Activated naive CD4-positive, alpha-beta T cell treated with Interleukin-2 at 50 U/mL for 16 hours (primary cell): ENCODE data around the gene TMPRSS2.

Experiments used
- DNase-seq: peaks from one replicate; pipeline ENCODE4 v3.0.0-alpha.2; 2020

The TMPRSS2 gene

DNA sequence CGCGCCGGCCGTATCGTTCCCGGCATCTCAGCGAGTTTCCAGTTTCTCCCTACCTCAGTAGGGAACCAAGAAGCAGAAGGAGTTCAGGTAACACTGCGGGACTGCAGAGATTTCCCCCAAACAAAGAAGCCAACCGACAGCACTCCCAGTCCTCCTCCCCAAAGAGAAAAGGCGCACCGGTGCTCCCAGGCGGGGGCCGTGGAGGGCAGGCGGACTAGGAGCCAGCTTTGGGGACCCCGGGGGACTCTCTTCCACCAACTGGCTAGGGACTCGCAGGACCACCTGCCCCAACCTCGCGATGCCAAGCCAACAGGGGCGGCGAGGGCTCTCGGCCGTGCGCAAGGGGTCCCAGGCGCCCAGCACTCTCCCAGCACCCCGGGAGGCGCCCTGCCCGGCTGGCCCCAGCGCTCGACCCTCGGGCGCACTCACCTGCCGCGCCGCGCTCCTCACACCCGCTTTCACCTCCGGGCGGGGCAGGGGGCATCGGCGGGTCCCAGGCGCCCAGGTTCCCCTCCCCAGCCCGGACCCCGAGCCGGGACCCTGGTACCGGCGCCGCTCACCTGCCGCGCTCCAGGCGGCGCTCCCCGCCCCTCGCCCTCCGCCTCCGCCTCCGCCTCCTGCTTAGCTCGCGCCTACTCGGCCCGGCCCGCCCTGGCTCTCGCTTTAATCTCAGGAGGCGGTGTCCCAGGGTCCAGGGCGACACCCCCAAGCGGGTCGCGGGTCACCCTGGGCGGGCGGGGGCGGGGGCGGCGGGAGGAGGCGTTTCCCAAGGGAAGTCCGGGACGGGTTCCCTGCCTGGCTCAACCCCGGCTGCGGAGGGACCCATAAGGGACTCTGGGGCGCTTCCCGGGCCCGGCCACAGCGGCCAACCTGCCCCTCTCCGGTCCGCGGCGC, at the start of gene TMPRSS2:
TMPRSS2 (minus strand) TSS at position 638 of the 894 bp plus-strand sequence. CDS start 10,025 bp downstream, outside the sequence.
- no peak for DNase-seq

DNA sequence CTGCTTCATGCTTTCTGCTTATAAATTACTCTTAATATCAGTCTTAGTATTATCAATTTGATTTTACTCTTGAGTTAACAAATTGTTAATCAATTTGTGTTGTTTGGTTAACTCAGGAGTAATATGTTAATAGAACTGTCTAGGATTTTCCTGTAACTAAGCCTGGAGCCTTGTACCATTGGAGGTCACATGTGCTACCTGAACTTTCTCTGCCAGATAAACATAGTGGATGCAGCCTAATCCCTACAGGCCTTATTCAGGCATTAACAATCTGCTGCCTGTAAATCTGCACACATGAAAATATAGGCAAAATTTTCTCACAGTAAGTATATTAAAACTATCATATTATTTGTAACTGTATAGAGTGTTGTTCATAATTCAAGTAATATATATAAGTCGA, 47.1 kb upstream of the TMPRSS2 start:
- DNase-seq, result no peak

DNA sequence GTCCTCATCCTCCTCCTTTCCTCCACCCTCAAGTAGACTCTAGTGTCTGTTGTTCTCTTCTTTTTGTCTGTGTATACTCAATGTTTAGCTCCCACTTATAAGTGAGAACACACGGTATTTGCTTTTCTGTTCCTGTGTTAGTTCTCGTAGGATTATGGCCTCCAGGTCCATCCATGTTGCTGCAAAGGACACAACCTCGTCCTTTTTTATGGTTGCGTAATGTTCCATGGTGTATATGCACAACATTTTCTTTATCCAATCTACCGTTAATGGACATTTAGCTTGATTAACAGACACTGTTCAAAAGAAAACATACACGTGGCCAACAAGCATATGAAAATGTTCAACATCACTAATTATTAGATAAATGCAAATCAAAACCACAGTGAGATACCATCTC, 44.3 kb upstream of the TMPRSS2 start:
- no peak for DNase-seq

DNA sequence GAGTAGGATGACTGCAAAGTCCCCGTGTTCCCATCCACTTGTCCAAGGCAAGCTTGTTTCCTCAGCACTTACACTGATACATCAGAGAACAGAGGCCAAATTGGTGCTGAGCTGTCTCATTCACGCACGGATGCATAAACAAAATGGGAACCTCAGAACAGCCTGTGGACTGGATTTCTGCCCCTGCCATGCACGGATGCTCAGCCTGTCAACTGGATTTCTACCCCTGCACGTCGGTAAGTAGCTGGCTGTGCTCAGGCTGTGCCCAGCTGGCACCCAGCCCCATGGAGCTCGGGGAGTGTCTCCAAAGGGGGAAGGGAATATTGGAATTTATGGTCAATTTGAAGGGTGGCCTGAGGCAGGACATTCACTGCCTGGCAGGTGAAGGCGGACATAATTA, 40.8 kb upstream of the TMPRSS2 start:
- no peak for DNase-seq

DNA sequence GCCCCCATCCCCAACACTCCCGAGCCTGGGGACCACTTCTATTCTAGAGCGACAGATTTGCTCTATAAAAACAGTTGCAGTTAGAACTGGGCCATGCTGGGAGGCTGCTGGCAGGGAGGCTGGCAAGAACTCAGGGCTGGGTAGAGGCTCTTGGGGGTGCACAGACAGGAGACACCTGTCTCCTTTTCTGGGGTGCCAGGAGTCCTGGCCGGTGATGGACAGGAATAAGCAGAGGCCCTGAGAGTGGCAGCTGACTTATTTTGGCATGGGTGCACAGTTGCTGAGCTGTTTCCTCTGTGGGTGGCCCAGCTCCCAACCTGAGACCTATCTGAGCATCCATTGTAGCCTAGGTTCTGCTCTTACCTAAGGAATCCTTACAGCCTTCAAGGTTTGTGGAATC, 39.2 kb upstream of the TMPRSS2 start:
- no peak for DNase-seq

DNA sequence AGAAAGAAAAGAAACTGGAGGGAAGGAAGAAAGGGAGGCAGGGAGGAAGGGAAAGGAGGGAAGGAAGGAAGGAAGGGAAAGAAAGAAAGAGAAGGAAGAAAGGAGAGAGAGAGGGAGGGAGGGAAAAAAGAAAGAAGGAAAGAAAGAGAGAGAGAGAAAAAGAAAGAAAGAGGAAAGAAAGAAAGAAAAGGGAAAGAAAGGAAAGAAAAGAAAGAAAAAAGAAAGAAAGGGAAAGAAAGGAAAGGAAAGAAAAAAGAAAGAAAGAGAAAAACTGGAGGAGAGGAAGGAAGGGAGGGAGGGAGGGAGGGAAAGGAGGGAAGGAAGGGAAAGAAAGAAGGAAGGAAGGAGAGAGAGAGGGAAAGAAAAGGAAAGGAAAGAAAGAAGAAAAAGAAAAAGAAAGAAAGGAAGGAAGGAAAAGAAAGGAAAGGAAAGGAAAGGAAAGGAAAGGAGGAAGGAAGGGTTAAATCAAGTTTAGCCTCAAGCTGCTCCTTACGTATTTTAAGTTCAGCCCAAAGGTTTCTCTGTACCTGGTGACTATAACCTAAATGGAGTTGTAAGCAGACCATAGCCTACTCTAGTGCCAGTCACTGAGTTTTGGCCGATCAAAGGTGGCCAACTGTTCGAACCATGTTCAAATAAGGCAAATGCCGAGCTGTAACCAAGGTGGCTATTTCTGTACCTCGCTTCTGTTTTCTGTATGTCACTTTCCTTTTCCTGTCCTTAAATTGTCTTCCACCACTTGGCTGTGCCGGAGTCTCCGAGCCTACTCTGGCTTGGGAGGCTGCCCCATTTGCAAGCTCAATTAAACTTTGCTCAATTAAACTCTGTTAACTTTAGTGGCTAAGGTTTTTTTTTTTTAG, 37.8 kb upstream of the TMPRSS2 start:
- no peak for DNase-seq

DNA sequence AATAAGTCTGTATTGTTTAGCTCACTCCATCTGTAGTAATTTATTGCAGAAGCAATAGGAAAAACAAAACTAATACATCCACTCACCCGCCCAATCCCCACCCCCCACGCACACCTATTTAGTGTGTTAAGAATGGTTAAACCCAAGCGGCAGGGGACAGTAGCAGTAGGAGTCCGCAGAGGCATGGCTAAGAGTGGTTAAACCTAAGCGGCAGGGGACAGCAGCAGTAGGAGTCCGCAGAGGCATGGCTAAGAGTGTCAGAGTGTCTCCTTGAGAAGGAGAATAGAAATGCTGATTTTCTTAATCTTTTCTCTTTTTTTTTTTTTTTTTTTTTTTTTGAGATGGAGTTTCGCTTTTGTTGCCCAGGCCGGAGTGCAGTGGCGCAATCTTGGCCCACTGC, 34.8 kb upstream of the TMPRSS2 start:
- no peak for DNase-seq

DNA sequence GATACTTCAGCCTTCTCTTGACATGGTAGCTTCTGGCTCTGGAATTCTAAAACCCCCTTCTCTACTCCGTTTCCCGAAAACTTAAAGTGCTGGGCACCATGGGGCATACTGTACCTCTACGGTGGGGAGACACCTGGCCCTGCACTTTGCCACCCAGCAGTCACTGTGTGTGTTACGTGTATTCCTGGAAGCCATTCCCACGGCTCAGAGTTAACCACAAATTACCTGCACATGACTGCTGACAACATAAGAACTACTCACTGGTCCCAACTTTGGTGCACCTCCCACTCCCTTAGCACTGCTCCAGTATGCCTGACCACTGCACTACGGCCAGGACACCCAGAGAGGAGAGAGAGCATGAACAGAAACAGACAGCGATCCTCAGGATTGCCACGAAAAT, 29.4 kb upstream of the TMPRSS2 start:
- no peak for DNase-seq

DNA sequence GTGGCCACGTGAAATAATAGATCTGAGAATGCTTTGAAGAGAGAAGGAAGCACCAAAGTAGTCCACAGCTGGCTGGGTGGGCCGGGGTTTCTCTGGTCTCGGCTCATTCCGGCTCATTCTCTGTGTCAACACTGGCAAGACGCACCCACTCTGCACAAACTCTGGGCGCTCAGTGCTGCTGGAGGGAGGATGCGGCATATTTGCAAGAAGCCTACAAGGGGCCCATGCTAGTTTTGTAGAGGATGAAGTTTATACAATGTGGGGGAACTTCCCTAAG, 28.8 kb upstream of the TMPRSS2 start:
- DNase-seq, result no peak

DNA sequence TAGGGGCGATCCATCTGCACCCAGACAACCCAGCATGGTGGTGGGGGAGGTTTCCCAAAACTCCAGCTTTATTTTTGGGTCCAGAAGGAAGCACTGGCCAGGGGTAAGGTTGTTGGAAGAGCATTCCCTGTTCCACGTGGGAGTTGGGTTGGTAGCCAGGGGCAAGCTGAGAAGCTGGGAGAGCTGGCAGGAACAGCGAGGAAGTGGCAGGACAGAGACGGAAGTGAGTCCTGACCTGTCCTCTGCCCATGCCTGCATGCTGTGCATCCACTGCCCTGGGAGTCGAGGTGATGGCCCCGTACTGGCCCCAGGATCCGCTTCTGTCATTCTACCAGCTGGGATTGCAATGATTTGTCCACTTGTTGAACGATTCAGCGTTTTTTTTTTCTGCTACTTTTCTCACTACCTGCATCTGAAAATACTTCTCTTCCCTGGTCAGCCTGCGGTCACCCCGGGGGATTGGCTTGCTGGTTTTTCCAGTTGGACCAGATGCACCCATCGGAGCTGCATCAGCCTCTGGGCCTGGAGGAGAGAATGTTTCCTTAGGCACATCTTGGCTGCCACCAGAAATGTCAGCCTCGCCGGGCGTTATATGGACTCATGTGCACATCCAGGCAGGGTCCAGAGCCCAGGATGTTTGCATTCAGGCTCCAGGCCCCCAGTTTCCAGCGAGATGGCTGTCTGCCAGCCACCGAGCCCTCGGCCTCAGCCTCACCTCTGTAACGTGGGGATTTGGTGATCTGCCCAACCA, 28.3 kb upstream of the TMPRSS2 start:
- DNase-seq, result no peak

DNA sequence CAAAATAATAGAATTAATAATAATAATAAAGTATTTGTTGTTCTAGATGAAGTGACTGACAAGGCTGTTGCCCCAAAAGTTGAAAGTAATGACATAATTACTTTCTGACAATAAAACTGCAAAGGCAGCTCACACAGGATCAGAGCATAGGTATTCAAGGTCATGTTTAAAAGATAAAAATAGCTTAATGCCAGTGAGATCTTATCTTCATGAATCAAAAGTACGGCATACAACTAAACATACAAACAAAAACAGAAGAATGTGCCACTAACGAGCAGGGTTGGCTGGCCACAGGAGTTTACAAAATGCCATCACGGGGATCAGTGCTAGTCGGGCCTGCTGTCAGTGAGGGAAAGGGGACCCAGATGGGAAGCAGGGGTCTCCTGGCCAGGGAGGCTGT, 22.4 kb upstream of the TMPRSS2 start:
- DNase-seq, result no peak

DNA sequence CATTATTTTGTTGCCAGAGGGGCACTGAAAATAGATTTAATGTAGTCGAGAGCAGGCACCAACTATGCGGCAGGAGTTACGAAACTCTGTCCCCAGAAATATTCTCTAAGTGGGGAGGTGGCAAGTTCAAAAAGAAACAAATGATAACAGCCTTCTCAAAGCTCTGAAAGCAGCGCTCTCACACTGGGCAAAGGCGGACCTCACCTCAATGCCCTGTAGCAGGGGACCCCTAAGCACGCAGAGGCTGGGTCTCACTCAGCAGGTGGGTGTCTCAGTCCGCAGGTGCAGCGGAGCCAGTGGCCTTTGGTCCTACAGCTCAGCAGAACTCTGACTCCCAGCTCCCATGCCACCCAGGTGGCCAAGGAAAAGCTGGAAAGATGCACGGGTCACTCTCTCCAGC, 21.8 kb upstream of the TMPRSS2 start:
- DNase-seq, result no peak

DNA sequence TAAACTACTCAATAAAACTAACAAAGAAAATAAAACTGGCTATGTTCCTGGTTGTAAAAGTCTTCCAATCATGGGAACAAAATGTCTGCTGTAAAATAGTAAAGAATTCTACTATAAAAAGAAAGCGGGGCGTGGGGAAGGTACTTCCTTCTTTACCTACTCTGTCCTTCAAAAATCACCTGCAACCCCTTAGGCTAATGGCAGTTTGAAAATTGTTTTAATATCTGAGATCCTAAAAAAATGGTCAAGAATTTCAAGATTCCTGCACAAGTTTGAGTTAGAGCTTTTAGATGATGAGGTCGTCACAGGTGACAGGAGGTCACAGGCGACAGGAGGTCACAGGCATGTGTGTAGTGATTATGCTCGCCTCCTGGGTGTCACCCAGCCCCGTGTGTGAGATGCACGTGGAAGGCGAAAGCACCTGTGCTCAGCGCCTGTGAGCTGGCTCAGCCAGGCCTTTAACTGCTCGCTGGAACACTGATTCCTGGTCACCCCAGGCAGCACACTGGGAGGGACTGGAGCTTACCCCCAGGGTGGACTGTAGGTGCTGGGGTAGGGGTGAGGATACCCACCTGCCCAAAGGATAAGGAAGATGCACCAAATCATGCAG, 18.6 kb upstream of the TMPRSS2 start:
- DNase-seq, result no peak

DNA sequence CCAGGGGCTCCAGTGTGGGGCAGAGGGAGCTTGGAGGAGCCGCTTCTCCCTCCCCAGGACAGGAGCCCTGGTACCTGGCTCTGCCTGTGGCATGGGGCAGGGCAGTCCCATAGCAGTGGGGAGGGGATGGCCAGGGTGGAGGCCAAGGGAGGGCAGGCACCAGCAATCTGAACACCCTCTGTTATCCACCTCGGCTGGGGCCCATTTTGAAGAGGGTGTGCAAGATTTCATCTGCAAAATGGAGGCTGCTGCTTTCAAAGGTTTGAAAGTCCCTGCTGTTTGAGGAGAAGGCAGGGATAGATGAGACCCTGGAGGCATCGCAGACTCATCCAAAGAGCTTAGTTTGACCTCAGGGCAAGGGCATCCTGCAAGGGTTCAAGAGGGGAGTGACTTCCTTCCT, 15.2 kb upstream of the TMPRSS2 start:
- DNase-seq, result no peak

DNA sequence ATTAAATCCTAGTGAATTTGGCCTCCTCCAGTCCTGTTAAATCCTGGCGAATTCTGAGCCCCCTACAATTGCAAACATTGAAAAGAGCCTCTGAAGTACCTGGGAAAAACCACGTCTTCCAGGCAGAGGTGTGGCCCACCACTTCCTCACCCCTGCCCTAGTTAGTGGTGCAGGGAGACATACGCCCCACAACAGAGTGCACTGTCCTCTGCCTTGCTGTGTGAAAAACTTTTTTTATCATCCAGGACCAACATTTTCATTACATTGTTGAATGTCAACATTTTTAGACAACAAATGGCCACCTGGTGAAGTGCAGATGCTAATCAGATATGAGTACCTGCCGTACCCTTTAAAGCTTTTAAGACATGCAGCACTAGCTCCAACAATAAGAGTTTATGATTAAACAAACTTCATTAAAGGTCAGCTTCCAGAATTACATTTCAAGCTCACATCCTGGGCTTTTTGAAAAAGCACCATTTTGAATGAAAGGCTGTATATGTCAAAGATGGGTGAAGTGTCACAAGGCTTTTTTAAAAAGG, 13.6 kb upstream of the TMPRSS2 start:
- DNase-seq, result no peak

DNA sequence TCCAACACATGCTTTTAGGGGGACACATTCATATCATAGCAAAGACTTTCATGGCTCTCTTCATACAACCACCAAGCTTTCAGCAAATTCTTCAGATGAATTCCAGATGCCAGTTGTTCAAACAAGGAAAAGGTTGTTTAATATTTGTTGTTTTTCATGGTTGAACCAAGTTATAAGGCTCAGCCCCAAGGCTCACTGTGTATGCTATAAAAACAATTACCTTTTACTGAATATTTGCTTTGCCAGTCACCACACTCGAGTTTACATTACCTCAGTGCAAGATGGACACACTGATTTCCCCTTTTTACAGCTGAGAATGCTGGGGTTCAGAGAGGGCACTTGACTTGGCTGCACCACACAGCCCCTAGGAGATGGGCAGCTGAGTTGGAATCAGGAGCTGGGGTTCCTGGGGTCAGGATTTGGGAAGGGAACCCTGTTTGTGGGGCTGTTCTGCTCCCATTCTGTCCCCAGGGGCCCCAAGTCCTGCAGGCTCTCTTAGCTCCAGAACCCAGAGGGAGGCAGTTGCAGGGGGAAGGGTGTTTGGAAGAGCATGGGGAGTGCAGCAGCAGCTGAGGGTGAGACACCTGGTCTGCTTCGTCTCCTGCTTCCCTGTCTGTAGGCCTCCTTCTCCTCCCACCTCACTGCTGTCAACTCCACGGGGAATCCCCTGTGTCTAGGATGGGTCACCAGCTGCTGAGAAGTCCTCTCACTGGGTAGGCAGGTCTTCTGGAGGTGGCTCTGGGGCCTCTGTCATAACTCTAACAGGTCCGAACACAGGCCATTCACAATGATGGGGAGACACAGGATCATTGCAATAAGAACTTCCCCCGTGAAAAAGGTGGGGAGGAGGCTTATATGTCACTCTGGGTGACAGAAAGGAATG, 12.8 kb upstream of the TMPRSS2 start:
- DNase-seq, result no peak

DNA sequence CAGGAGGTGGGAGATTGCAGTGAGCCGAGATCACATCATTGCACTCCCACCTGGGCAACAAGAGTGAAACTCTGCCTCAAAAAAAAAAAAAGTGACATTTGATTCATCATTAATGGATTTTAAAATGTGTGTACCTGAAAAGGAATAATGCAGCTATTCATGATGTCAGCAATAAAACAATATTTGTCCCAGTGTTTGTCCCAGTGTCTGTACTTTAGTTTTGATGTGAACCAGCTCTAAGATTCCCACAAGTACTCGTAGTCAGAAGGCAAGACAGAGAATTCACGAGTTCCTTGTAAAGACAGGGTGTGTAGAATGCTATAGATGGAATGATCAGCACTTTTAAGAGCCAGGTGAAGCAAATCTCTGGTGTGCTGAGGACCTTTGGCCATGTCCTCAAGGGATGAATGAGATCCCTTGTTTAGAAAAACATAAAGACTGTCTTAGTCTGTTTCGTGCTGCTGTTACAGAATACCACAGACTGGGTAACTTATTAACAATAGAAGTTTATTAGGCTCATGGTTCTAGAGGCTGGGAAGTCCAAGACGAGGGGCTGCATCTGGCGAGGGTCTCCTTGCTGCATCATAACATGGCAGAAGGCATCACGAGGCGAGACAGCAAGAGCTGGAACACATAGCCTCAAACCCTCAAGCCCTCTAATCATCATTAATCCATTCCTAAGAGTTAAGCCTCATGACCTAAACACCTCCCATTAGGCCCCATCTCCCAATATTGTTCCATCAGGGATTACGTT, 12.0 kb upstream of the TMPRSS2 start:
- DNase-seq, result no peak

DNA sequence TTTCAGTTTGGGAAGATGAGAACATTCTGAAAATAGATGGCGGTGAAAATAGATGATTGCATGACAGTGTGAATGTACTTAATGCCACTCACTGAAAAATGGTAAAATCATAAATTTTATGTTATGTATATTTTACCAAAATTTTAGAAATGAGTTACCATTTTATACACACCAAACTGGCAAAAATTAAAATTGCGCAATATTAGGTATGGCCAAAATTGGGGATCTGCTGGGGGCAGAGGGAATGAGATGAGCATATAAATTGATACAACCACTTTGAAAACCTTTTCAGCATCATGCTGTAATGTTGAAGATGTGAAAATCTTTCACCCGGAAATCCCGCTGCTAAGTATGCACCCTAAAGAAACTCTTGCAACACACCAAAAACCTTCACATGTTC, 10.8 kb upstream of the TMPRSS2 start:
- no peak for DNase-seq

DNA sequence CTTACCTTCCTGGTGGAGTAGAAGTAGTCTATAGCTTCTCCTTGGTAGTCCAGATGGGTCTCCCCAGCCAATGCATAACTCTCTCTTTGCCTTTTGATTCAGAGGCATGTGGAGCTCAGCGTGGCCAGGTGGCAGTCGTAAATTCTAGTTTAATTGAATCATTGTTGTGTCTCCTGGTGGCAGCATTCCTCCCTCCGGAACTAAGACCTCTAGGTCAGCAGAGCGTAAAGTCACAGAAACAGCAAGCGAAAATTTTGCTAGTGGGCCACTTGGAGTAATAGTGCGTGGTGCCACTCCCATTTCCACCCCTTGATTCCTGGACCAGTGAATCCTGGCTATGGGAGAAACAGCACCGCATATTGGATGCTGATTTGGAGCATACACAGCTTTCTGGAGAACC, 3.9 kb upstream of the TMPRSS2 start:
- DNase-seq, result no peak

DNA sequence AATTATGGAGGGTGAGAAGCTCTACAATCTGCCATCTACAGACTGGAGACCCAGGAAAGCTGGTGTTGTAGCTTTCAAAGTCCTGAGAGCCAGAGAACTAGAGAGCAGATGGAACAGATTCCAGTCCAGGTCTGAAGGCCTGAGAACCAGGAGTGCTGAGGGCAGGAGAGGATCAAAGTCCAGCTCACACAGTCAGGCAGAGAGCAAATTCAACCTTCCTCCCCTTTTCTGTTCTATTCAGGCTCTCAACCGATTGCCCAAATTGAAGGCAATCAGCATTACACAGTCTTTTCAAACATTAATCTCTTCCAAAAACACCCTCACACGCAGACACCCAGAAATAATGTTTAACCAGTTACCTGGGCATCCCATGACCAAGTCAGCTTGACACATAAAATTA, 2.5 kb upstream of the TMPRSS2 start:
- DNase-seq, result no peak

DNA sequence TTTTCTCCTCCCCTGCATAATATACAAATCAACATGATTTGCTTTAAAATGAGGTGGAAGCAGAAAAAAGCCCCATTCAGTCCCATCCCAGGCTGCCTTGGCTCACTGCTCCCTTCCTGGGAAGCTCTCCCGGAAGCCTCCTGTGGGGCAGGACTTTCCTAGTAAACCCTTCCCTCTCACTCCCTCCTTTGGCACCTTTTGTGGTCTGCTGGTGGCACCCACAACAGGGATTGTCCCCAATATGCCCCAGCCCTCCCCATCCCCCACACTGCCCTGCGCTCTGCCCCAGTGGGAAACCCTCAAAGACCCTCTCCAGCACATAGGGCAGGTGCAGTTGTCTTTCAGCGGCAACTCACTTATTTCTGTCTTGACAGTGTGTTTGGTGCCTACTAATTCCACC, 1.8 kb upstream of the TMPRSS2 start:
- no peak for DNase-seq
